ENCODE results near the gene ADAMTS14. TPM values are rescaled to one million over a fixed set of nuclear protein-coding genes. Genes with fewer than 3 reads are reported as not detected.

ADAMTS14 gene
- total RNA-seq, 1 donor from 2014 or later = 19.4 TPM

GRCh38 chr10:70698211-70698610 is 25.9 kb downstream of the ADAMTS14 start:
- H3K9ac ChIP-seq (ENCODE audit: low read length) = no peak overlapping the region
- TF ChIP-seq EZH2 (IDR thresholded peaks at IDR 0.05; ENCODE audit: insufficient read depth, low read length) = no peak
- no peak for TF ChIP-seq CTCF (IDR thresholded peaks at IDR 0.05; ENCODE audit: insufficient read depth, low read depth, low read length)
- H3K36me3 Mint-ChIP-seq (ENCODE audit: low read depth, unreplicated experiment) = peaks cover 6% of the 10 kb centered on the region
- H3K27me3 ChIP-seq (ENCODE audit: insufficient read depth, low read length) = no peaks in the 10 kb centered on the region
- peaks cover 25% of the 10 kb centered on the region for H4K20me1 ChIP-seq (ENCODE audit: insufficient read depth, low read length)
- no peak overlapping the region for H3K27ac ChIP-seq (ENCODE audit: low read depth, low read length)
- no peak overlapping the region for H3K4me2 ChIP-seq (ENCODE audit: low read length)
- H3K79me2 ChIP-seq (ENCODE audit: insufficient read depth, low read length) = peaks cover 9% of the 10 kb centered on the region
- H3K4me3 Mint-ChIP-seq (ENCODE audit: unreplicated experiment) = no peak overlapping the region
- peaks cover 3% of the 10 kb centered on the region for H3K36me3 ChIP-seq (ENCODE audit: insufficient read depth, low read length)
- H3K9me3 ChIP-seq (ENCODE audit: insufficient read depth, low read depth, low read length) = no peaks in the 10 kb centered on the region
- no peak overlapping the region for H3K27ac Mint-ChIP-seq (ENCODE audit: unreplicated experiment)
- no peak overlapping the region for H2AFZ ChIP-seq (ENCODE audit: low read depth, low read length)
- no peak overlapping the region for H3K4me3 ChIP-seq (ENCODE audit: insufficient read depth, low read depth, low read length)
- H3K4me1 ChIP-seq (ENCODE audit: insufficient read depth, low read length) = peaks cover 24% of the 10 kb centered on the region
- H3K9me3 Mint-ChIP-seq (ENCODE audit: unreplicated experiment) = no peaks in the 10 kb centered on the region
- H3K4me1 Mint-ChIP-seq (ENCODE audit: low read depth, unreplicated experiment) = no peaks in the 10 kb centered on the region
- peaks cover 5% of the 10 kb centered on the region for H3K27me3 Mint-ChIP-seq (ENCODE audit: low read depth, unreplicated experiment)
- FAIRE-seq (no peak), DNase-seq (ENCODE audit: low read depth) (no peak)

- no peak overlapping the region for H3K27ac ChIP-seq (ENCODE audit: low read depth, low read length)
- H4K20me1 ChIP-seq (ENCODE audit: insufficient read depth, low read length) = peaks cover 22% of the 10 kb centered on the region
- Mint-ChIP-seq H3K4me3 (ENCODE audit: unreplicated experiment) (no peak overlapping the region), H3K27me3 (ENCODE audit: low read depth, unreplicated experiment) (peaks cover 5% of the 10 kb centered on the region), H3K4me1 (ENCODE audit: low read depth, unreplicated experiment) (no peaks in the 10 kb centered on the region), H3K36me3 (ENCODE audit: low read depth, unreplicated experiment) (peaks cover 6% of the 10 kb centered on the region), H3K27ac (ENCODE audit: unreplicated experiment) (no peak overlapping the region), H3K9me3 (ENCODE audit: unreplicated experiment) (no peaks in the 10 kb centered on the region)
- H2AFZ ChIP-seq (ENCODE audit: low read depth, low read length) = no peak overlapping the region
- TF ChIP-seq EZH2 (IDR thresholded peaks at IDR 0.05; ENCODE audit: insufficient read depth, low read length) (no peak), CTCF (IDR thresholded peaks at IDR 0.05; ENCODE audit: insufficient read depth, low read depth, low read length) (no peak)
- H3K9ac ChIP-seq (ENCODE audit: low read length) = no peak overlapping the region
- no peak for FAIRE-seq
- H3K27me3 ChIP-seq (ENCODE audit: insufficient read depth, low read length) = no peaks in the 10 kb centered on the region
- H3K9me3 ChIP-seq (ENCODE audit: insufficient read depth, low read depth, low read length) = no peaks in the 10 kb centered on the region
- no peak overlapping the region for H3K4me2 ChIP-seq (ENCODE audit: low read length)
- no peak overlapping the region for H3K4me3 ChIP-seq (ENCODE audit: insufficient read depth, low read depth, low read length)
- peaks cover 9% of the 10 kb centered on the region for H3K79me2 ChIP-seq (ENCODE audit: insufficient read depth, low read length)
- H3K4me1 ChIP-seq (ENCODE audit: insufficient read depth, low read length) = peaks cover 15% of the 10 kb centered on the region
- H3K36me3 ChIP-seq (ENCODE audit: insufficient read depth, low read length) = peaks cover 3% of the 10 kb centered on the region
- DNase-seq (ENCODE audit: low read depth) = no peak
Measured at GRCh38 chr10:70699063-70699658, 26.9 kb downstream of the ADAMTS14 start.

GRCh38 chr10:70699659-70700174 is 27.4 kb downstream of the ADAMTS14 start:
- peaks cover 5% of the 10 kb centered on the region for H3K27me3 Mint-ChIP-seq (ENCODE audit: low read depth, unreplicated experiment)
- H3K36me3 ChIP-seq (ENCODE audit: insufficient read depth, low read length) = peaks cover 8% of the 10 kb centered on the region
- no peak overlapping the region for H3K27ac ChIP-seq (ENCODE audit: low read depth, low read length)
- TF ChIP-seq CTCF (IDR thresholded peaks at IDR 0.05; ENCODE audit: insufficient read depth, low read depth, low read length) (no peak), EZH2 (IDR thresholded peaks at IDR 0.05; ENCODE audit: insufficient read depth, low read length) (no peak)
- no peak for DNase-seq (ENCODE audit: low read depth)
- H3K9ac ChIP-seq (ENCODE audit: low read length) = no peak overlapping the region
- no peak overlapping the region for H3K4me2 ChIP-seq (ENCODE audit: low read length)
- no peak overlapping the region for H3K4me3 ChIP-seq (ENCODE audit: insufficient read depth, low read depth, low read length)
- no peaks in the 10 kb centered on the region for H3K9me3 Mint-ChIP-seq (ENCODE audit: unreplicated experiment)
- H3K36me3 Mint-ChIP-seq (ENCODE audit: low read depth, unreplicated experiment) = peaks cover 6% of the 10 kb centered on the region
- no peaks in the 10 kb centered on the region for H3K9me3 ChIP-seq (ENCODE audit: insufficient read depth, low read depth, low read length)
- peaks cover 9% of the 10 kb centered on the region for H3K79me2 ChIP-seq (ENCODE audit: insufficient read depth, low read length)
- H3K4me3 Mint-ChIP-seq (ENCODE audit: unreplicated experiment) = no peak overlapping the region
- no peaks in the 10 kb centered on the region for H3K27me3 ChIP-seq (ENCODE audit: insufficient read depth, low read length)
- H3K27ac Mint-ChIP-seq (ENCODE audit: unreplicated experiment) = no peak overlapping the region
- H4K20me1 ChIP-seq (ENCODE audit: insufficient read depth, low read length) = peaks cover 27% of the 10 kb centered on the region
- H2AFZ ChIP-seq (ENCODE audit: low read depth, low read length) = no peak overlapping the region
- peaks cover 9% of the 10 kb centered on the region for H3K4me1 ChIP-seq (ENCODE audit: insufficient read depth, low read length)
- no peaks in the 10 kb centered on the region for H3K4me1 Mint-ChIP-seq (ENCODE audit: low read depth, unreplicated experiment)
- no peak for FAIRE-seq

Measured in astrocyte (in vitro differentiated cells and primary cell).